NCI-H2227 treated with DMSO at 0.1 percent for 48 hours (cell line): Measurements from ENCODE around the gene RAB14.
"Not testable (repeated sequence)": the region's sequence is repeated elsewhere in the genome, so short reads cannot be mapped to it uniquely, and the experiment has no call there.

Experiments used
- DNase-seq: peaks from one replicate; lab custom pipeline; 2025; lab: John Stamatoyannopoulos, UW

Gene RAB14

GRCh38 chr9:121191235-121191634 is 10.4 kb downstream of the RAB14 start:
- no peak for DNase-seq

DNA sequence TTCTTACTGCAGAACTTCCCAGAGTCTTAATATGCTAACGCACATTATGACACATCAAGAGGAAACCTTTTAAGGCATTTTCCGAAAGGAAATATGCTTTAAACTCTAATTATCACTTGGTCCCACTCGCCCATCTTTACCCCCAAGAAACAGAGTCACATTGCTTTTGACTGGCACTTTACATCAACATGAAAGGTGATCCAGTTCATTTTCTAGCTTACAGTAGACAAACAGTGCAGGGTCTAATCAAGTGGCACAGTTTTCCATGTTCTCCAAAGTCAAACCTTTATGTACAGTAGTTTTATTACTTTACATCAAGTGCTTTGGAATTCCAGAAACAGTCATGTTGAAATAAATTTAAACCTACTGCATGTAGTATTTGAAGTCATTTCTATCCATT is 12.0 kb downstream of the RAB14 start:
- DNase-seq, result no peak

DNA sequence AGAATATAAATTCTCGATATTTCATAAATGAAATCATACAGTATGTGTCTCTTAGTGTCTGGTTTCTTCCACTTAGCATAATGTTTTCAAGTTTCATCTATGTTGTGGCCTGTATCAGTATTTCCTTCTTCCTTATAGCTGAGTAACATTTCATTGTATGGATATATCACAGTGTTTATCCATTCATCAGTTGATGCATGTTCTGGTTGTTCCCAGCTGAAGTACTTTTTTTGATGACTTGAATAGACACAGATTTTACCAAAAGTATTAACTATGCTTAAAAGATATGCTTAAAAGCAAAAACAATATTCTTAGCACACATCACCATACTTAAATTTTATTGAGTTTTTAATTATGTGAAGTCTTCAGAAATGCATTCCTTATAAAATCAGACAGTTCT is 12.7 kb downstream of the RAB14 start:
- DNase-seq, result no peak

DNA sequence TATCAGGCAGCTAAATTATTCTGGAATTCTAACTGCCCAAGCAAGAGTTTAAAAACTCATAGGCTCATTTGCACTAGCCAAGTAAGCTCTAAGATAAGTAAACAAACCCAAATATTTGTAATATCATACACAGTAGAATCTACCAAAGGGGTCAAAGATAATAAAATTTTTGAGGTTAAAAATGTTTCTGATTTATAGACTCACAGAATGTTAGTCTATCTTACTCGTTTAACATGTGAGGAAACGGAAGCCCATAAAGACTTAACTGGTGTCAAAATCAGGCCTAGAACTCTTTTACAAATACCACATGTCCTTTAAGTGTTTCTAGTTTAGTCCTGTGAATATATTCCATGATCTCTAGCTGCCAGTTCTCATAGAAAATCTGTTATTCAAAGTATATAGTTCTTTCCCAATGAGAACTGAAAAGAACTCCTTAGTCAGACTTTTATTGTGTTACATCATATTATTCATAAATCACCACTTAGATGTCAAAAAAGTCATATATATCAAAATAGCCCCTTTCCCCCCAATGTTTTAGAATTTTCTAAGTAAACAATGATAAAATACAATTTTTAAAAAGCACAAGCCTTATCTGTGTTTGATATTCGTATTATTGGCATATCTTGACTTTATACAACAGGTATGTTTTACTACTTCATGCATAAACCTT is 13.9 kb downstream of the RAB14 start:
- no peak for DNase-seq

DNA sequence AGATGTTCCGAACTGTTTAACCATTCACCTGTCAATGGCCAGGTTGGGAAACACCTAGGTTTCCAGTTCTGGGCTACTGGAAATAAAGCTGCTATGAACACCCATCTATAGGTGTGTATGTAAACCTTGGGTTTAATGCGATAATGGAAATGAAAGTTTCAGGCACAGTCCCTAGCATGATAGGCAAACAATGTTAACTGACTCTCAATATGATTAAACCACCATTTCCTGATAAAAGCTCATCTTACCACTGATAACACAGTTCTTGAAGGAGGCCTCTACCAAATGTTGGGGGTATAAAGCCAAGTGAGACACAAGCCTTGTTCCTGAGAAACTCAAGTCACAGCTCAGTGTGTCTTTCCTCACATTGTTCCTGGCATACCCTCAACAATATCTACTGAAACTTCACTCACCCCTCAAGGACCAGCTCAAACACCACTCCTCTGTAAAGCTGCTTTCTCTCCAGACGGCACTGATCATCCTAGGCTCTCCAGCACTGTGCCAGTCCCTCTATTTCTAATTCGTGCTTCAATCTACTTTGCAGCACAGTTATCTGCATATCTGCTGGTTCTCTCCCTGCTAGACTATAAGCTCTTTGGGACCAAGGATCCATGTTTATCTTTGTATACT is 15.8 kb downstream of the RAB14 start:
- no peak for DNase-seq

- no peak for DNase-seq
These were observed 16.4 kb downstream of the RAB14 start for GRCh38 chr9:121185178-121185745.

- no peak for DNase-seq
These were observed 17.2 kb downstream of the RAB14 start for GRCh38 chr9:121184463-121184862.

DNA sequence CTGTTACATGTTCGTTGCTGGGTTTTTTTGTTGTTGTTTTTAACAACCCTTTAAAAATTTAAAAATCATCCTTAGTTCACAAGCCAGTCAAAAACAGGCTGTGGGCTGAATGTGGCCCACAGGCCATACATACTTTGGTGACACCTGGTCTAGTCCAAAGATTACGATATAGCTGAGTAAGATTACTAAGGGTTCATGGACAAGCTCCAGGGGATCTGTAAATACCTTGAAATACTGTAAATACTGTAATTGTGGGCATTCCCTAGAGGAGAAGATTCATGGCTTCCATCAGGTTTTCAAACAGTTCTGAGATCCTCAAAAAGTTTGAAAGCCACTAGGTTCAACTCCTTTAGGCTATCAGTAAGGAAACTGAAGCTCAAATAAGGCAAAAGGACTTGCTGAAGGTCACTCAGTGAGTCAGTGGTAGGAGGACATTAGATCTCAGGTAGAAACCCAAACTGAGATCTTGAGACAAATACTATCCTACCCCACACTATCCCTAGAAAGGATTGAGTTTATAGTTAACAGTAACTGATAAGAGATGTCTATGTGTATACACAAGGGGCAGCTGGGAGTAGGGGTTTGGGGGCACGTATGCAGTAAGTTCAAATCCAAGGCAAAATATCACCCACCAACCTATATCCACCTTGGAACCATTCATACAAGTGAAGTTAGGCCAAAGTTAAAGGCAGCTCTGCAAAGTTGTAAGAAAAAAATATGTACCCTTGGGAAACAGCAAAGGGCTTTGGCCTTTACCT is 17.8 kb downstream of the RAB14 start:
- DNase-seq, result no peak

- DNase-seq, result no peak
These were observed 18.7 kb downstream of the RAB14 start for GRCh38 chr9:121182989-121183388.

GRCh38 chr9:121182101-121182836 is 19.4 kb downstream of the RAB14 start:
- no peak for DNase-seq

DNA sequence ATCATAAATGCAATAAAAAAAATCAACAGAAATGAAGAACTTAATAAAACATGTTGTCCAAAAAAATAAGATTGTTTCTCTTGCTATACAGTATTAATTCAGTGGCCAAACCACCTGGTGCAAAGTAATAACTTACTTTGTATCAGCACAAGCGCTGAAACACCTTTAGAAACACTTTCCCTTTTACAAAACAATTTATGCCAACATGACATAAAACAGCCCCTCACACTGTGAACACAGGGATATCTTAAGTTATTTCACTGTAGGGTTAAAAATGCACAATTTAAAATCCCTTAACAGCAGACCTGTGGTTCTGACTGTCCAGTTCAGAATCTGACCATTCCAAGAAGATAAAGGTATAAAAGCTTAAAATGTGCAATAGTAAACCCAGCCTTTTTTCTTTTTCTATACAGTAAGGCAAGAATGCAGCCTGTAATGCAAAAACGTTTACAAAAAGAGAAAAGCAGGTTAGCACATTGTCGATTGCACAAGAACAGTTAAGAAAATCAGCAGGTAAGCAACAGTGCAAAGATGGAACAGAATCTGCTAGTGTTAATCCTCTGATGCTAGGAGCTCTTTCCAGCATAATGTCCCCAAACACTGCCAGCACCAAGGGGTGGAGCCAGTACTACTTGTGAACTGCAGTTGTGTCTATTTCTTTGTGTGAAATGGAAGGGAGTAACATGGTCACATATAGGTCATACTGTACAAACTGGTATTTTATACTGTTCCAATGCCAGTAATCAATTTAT is 21.6 kb downstream of the RAB14 start:
- DNase-seq, result no peak

DNA sequence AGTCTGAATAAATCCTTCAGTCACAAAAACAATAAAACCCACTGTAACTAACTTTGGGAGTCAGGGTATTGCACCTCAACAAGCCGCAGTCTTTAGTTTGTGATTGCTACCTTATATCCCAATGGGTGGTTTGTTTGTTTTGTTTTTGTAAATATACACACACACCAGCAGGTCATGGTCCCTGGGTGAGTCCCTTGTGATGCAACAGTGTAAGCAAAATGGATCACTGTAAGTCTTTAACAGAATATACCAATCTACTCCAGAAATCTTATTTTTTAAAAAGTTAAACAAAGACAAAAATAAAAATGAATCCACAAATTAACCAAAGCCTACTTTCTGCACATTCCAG is 22.3 kb downstream of the RAB14 start:
- DNase-seq, result not testable (repeated sequence)

DNA sequence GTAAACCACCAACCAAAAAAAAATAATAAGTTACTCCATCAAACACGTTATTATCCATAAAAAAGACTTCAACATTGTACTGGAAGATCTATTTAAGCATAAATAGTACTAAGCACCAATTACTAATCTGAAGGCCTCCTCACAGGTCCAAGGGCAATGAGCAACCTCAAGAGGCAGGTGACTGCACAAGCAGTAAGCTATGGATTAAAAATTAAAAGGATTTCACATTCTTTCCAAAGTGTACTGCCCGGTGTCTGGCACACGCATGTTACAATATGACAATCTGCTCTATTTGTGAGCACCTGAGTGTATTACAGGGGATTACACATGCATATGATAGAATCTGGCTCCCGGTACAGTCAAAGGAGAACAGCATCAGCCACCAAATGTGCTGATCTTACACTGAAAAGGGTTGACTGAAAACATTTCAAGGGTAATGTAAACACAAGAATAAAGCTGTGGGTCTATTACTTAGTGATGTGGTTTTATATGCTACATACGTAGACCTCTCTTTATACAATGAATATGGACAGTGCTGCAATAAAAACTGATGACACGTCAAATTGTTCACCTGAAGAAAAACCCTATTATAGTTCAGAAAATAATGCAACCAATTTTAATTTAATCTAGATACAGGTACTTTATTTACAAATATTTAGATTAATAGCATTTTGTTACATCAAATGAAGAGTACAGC is 22.8 kb downstream of the RAB14 start:
- no peak for DNase-seq

- DNase-seq, result no peak
These were observed 28.2 kb downstream of the RAB14 start for GRCh38 chr9:121173501-121173900.

GRCh38 chr9:121172726-121173487 is 28.8 kb downstream of the RAB14 start:
- no peak for DNase-seq

GRCh38 chr9:121171236-121171635 is 30.4 kb downstream of the RAB14 start:
- DNase-seq, result no peak

DNA sequence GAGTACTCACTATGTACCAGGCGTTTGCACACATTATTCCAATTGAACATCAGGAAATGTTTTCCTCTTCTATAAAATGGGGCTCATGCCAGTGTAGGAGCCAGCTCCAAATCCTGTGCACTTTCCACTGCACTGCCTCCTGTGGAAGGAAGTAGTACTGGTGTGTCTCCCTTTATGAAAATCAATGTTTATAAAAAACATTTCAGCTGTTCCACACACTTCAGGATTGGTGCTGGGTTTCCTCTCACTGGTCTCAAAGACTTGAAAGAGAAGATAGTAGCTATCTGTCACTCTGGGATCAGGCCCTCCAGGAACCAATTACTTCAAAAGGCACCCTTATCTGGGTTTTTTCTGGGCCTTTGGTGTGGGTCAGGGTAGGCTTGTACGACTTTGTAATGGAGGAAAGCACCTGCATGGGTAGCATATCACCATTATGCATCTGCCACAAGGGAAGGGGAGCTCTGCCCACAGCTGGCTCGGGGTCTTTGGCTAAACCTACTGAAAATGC is 32.5 kb downstream of the RAB14 start:
- no peak for DNase-seq

DNA sequence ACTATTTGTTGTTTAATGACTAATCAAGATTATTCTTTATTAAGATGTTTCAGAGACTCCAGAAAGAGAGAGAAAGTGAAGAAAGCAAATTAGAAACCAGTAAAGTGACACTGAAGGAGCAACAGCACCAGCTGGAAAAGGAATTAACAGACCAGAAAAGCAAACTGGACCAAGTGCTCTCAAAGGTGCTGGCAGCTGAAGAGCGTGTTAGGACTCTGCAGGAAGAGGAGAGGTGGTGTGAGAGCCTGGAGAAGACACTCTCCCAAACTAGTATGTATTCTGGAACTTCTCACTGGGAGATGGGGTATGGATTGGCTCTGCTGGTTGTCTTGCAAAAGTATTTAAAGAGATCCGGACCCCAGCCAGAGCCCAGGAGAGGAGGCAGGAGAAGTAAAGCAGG is 33.6 kb downstream of the RAB14 start:
- DNase-seq, result no peak

DNA sequence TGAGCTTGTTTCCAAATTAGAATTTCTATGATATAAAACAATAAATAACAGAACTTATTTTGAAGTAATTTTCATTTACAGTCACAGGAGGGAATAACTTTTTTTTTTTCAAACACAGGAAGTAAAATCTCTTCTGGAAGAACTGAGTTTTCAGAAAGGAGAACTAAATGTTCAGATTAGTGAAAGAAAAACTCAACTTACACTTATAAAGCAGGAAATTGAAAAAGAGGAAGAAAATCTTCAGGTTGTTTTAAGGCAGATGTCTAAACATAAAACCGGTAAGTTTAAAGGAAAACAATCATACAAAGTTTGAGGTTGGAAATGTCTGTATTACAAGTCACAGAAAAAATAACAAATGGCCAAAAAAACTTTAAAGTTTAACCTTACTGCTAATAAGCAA is 41.6 kb downstream of the RAB14 start:
- no peak for DNase-seq

- DNase-seq, result no peak
These were observed 43.7 kb downstream of the RAB14 start for GRCh38 chr9:121157939-121158338.
